ENCODE measurements around the gene TESMIN. TPM values are rescaled to one million over a fixed set of nuclear protein-coding genes. Genes with fewer than 3 reads are reported as not detected.

Gene TESMIN
- total RNA-seq, 2 donors from 2014 or later: 6.3 to 8.8 TPM

DNA sequence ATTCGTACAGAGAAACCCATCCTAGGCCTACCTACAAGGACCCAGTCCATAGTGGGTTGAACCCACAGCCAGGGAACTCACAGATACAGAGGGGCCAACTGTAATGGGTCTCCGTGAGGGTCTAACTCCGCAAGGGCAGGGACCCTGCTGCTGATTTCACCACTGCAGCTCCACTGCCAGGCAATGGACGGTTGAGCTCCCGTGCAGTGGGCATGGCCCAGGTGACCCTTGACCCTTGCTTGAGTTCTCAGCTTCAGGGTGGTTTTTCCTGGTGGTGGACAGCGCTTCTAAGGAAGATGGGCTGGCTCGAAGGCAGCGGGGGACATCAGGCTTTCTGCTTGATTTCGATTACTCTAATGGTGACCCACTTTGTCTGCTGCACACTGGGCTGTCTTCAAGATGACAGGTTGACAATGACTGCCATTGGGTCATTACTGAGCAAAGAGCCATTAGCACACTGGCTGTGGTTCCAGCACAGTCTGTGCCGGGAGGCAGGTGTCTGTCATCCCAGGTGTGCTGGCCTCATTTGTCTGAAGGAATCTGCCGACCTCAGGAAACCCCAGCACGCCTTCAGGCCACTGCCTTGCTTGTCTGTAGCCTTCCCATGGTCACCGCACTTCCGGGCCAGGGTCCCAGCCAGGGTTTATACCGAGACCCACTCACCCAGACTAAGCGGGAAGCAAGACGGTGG lies 70.6 kb downstream of the TESMIN start:
- no peak overlapping the region for H3K27ac Mint-ChIP-seq
- no peaks in the 10 kb centered on the region for H3K36me3 Mint-ChIP-seq
- ATAC-seq: no peak

DNA sequence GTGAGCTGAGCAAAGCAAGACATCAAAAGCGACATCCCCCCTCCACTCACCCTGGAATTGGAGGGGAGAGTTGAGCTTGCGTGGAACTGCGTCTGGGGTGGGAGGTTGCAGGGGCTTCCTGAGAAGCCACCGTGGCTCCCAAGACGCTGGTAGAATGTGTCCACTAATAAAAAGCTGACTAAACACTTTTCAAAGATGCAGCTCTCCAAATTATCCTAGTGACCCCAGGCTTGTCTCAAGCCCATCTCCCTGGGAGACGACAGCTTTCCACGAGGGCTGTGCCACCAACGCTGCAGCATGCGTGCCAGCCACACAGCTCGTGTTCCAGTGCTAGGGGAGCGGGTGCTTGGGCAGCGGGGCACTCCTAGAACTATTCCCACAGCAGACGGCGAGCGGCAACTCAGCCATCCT lies 73.3 kb downstream of the TESMIN start:
- H3K36me3 Mint-ChIP-seq: no peaks in the 10 kb centered on the region

More for the DNA sequence above, 70.6 kb downstream of the TESMIN start:
- no peak for DNase-seq (ENCODE audit: low spot score in 2 of 2)
- H3K9me3 Mint-ChIP-seq: no peaks in the 10 kb centered on the region

DNA sequence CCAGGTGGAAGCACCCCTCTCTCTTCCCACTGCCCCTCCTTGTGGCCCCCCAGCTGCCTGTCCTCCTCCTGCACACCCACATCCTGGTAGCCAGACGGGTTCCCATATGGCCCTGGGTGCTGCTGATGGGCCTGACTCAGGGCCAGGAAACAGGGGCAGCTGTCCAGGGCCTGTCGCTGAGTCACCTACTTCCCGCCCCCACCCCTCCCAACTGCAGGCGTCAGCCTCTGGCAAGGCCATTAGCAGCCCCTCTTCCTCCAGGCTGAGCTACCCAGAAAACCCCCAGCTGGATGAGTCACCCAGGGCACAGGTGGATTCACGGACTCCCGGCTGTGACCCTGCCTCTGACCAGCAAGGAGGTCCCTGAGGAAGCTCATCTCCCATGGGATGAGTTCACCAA lies 73.9 kb downstream of the TESMIN start:
- Mint-ChIP-seq H3K36me3 (no peaks in the 10 kb centered on the region), H3K27ac (no peak overlapping the region)
- no peak for ATAC-seq

More for the DNA sequence above, 73.3 kb downstream of the TESMIN start:
- no peak for ATAC-seq
- Mint-ChIP-seq H3K27ac (no peak overlapping the region), H3K9me3 (no peaks in the 10 kb centered on the region)
- DNase-seq (ENCODE audit: low spot score in 2 of 2): no peak

DNA sequence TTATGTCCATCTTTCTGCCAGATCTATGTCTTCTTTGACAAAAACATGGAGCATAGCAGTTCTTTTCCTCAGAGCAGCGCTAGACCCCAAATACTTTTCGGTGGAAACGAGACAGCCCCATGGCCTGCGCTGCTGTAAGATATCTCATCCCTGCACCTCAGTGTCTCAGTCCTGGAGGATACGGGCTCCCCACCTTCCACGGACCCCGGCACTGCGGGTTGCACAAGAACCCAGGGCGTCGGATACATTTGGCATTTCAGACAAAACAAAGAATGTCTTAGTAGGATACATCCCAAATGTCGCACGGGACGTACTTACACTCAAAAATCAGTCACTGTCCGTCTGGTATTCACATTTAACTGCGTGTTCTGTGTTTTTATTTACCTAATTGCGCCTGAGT lies 76.9 kb downstream of the TESMIN start:
- ATAC-seq (no peak), DNase-seq (ENCODE audit: low spot score in 2 of 2) (no peak)
- Mint-ChIP-seq H3K27ac (no peak overlapping the region), H3K9me3 (no peaks in the 10 kb centered on the region), H3K36me3 (no peaks in the 10 kb centered on the region)

More for the DNA sequence above, 73.9 kb downstream of the TESMIN start:
- no peak for DNase-seq (ENCODE audit: low spot score in 2 of 2)
- no peaks in the 10 kb centered on the region for H3K9me3 Mint-ChIP-seq

DNA sequence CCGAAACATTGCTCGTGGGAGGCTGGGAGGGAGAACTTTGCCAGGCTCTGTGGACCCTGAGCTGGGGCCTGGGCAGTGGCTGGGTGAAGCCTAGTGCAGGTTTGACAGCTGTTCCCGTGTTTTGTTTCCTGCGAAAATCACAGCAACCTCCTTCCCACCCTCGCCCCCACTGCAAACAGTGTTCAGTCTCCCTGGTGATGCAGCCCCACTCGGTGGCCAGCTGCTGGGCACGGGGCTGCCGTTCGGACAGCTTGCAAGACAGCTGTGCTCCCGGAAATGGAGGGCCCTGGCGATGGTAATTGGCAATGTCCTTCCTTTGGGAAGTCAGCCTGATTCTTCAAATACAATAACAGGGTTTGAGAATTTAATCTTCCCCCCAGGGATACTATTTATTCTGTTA lies 77.3 kb downstream of the TESMIN start:
- Mint-ChIP-seq H3K27ac (no peak overlapping the region), H3K36me3 (no peaks in the 10 kb centered on the region), H3K9me3 (no peaks in the 10 kb centered on the region)
- no peak for ATAC-seq
- DNase-seq (ENCODE audit: low spot score in 2 of 2): no peak

DNA sequence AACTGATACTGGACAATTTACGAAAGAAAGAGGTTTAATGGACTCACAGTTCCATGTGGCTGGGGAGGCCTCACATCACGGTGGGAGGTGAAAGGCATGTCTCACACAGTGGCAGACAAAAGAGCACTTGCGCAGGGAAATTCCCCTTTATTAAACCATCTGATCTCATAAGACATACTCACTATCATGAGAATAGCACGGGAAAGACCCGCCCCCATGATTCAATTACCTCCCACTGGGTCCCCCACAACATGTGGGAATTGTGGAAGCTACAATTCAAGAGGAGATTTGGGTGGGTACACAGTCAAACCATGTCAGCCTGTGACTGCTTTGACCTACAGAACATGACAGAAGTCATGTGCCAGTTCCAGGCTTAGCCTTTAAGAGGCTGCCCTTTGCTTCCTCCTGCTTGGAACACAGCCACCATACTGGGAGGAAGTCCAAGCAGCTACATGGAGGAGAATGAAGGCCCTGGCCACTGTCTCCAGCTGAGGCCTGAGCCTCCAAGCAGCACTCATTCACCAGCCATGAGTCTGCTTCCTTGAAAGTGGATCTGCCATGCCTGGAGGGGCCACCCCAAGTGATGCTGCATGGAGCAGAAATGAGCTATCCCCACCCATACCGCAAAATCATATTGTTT lies 77.9 kb downstream of the TESMIN start:
- DNase-seq (ENCODE audit: low spot score in 2 of 2) (no peak), ATAC-seq (no peak)
- Mint-ChIP-seq H3K9me3 (no peaks in the 10 kb centered on the region), H3K36me3 (no peaks in the 10 kb centered on the region), H3K27ac (no peak overlapping the region)

DNA sequence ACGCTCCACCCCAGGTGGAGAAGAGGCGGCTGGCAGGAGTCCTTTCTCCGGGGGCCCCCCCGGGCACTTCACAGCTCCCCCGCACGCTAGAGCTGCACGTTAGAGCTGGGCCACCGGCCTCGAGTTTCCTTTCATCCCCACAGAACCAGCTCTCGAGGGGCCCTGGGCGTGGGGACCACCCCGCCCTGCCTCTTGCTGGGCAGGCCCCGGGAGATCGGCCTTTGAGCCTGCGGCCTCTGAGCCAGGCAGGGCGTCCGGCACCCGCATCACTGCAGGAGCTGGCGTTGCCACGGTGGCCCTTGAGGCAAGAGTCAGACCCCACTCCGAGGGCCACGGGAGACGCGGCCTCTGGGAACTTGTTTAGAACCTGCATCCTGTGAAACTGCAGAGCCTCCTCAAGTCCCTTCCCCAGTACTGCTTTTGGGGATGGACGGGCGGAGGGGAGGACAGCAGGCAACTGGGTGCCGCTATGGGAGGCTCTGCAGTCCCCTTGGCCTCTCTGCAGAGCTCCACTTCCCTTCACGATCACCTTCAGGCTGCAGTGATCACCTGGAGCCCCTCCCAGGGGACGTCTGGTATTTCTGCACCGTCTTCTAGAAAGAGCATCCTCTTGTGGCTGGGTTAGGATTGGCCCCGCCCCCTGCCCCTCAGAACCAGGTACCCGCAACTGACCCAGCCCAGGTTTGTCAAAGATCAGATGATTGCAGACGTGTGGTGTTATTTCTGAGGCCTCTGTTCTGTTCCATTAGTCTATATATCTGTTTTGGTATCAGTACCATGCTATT lies 80.9 kb downstream of the TESMIN start:
- H3K36me3 Mint-ChIP-seq: no peaks in the 10 kb centered on the region
- DNase-seq (ENCODE audit: low spot score in 2 of 2) (no peak), ATAC-seq (no peak)
- H3K27ac Mint-ChIP-seq: no peak overlapping the region
- H3K9me3 Mint-ChIP-seq: no peaks in the 10 kb centered on the region

DNA sequence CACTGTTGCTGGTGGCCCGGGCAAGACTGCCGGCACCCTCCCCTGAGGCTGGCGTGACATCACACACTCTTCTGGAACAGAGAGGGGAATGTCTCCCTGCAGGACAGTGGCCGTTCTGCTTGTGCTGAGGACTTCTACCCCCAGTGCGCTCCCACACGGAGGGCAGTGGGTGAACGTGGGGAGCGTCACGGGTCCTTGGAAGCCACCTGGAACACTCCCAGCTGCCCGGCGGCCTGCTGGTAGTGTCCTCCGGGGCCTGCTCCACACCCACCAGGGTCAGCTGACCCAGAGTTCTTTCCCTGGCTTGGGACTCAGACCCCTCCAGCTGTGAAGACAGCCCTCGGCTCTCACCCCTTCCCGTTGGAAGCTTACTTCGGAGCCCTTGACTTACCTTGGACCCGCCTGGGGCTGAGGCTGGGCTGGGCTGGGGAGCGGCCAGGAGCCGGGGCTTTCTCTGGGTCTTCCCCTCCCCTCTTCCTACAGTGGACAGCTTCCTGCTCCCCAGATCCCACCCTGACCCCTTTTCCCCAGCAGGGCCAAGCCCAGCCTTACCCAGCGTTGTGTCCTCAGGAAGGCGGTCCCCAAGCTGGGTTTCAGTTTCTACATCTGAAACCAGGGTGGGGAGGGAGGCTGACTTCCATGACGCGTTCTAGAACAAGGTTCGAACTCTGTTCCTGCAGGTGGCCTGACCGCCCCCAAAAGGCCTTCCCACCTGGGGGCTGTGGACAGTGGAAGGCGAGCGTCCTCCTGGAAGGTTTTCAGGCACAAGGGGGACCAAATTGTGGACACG lies 81.8 kb downstream of the TESMIN start:
- Mint-ChIP-seq H3K9me3 (no peaks in the 10 kb centered on the region), H3K27ac (no peak overlapping the region), H3K36me3 (no peaks in the 10 kb centered on the region)
- no peak for ATAC-seq
- no peak for DNase-seq (ENCODE audit: low spot score in 2 of 2)

DNA sequence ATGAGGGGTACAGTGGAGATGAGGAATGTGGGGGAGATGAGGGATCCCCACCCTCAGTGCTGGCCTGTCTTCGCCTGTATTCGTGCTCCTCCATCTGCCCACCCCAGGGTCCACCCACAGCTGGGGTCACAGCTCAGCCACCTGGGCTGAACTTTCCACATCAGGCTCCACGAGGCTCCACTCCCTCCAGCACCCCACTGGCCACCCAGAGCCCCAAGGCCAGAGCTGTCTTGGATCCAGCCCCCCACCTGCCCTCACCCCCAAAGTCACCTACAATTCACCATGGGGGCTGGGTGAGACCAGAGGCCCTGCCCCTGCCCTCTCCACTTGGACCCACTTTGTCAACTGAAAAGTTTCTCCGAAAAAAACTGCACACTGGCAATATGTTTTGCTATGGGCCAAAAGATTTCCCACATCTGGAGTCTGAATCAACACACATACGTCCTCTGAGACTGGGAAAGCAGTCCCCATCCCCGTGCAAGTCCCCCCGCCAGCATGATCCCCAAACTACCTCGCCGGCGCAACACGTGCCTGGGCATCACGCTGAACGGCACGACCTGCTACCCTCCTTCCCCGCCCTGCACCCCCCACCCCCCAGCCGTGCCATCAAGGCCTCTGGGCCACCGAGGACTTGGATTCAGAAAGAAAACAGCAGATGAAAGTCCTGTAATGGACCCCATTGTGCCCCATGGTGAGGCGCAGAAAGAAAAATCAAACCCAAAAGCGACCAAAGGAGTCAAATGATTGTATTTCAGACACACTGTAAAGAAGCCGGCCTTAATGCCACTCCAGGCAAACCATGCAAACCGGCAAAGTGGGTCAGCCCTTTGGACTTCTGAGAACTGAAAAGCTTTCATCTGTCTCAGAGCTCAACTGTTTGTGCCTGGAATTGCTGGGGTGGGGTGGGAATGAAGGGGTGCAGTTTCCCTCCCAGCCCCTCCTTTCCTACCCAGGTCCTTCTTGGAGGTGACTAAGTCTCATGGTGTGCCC lies 83.5 kb downstream of the TESMIN start:
- Mint-ChIP-seq H3K9me3 (no peaks in the 10 kb centered on the region), H3K27ac (no peak overlapping the region), H3K36me3 (no peaks in the 10 kb centered on the region)
- ATAC-seq: no peak
- DNase-seq (ENCODE audit: low spot score in 2 of 2): no peak

DNA sequence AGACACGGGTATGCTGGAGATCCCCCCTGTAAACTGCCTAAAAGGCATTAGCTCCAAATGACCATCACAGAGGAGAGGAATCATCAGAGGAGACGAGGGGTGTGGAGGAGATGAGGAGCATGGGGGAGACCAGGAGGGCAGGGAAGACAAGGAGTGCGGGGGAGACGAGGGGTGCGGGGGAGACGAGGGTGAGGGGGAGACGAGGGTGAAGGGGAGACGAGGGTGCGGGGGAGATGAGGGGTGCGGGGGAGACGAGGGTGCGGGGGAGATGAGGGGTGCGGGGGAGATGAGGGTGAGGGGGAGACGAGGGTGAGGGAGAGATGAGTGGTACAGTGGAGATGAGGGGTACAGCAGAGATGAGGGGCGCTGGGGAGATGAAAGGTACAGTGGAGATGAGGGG lies 84.5 kb downstream of the TESMIN start:
- no peak for ATAC-seq
- no peak overlapping the region for H3K27ac Mint-ChIP-seq
- DNase-seq (ENCODE audit: low spot score in 2 of 2): no peak
- no peaks in the 10 kb centered on the region for H3K36me3 Mint-ChIP-seq
- H3K9me3 Mint-ChIP-seq: no peaks in the 10 kb centered on the region

DNA sequence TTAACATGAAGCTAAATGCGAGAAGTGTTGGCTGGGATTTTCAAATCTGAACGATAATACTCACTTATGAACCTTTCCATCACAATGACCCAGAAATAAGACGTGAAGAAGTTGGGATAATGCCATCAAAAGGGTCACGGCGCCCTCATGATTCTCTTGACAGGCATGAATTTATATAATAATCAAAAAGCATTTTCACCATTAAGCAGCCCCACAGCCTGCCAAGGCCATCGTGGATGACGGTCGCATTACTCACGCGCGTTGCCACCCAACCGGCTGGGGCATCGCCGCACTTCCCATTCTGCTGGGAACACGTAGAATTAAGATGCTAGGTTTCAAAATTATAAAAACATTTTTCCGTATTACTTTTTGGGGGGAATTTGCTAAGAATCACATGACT lies 85.9 kb downstream of the TESMIN start:
- ATAC-seq: no peak
- no peaks in the 10 kb centered on the region for H3K36me3 Mint-ChIP-seq
- no peaks in the 10 kb centered on the region for H3K9me3 Mint-ChIP-seq
- DNase-seq (ENCODE audit: low spot score in 2 of 2): no peak
- H3K27ac Mint-ChIP-seq: no peak overlapping the region

DNA sequence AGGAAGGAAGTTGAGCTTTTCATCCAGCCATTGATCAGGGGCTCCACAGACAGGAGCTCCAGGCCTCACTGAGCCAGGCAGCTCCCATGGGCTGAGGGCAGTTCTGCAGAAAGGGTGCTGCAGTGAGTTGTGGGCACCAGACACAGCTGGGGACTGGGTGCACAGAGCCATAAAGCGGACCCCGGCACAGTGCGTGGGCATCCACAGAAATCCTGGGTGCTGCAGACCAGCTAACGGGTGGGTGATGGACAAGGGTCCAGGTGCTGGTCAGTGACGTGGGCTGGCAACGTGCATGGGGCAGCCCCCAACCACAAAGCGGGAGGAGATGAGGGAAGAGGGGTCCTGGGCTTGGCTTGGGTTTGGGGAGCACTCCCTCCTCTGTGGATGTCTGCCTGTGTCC lies 86.4 kb downstream of the TESMIN start:
- ATAC-seq: no peak
- no peaks in the 10 kb centered on the region for H3K36me3 Mint-ChIP-seq
- DNase-seq (ENCODE audit: low spot score in 2 of 2): no peak
- no peaks in the 10 kb centered on the region for H3K9me3 Mint-ChIP-seq
- no peak overlapping the region for H3K27ac Mint-ChIP-seq

DNA sequence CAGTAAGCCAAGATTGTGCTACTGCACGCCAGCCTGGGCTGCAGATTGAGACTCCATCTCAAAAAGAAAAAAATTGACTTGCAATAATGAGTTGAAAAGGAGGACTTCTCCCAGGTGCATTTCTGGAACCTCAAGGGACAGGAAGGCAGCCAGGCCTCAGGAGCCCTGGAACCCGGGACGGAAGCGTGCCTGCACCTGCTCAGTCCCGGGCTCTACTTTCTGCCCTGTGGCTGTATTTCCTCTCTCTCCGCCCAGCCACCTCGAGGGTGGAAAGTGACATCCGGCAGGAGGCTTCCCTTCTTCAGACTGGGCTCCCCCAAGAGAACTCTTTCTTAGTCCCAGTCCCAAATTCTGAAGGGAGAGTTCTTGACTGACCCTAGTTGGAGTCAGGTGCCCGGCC lies 87.2 kb downstream of the TESMIN start:
- Mint-ChIP-seq H3K27ac (no peak overlapping the region), H3K9me3 (no peaks in the 10 kb centered on the region)
- no peak for ATAC-seq

DNA sequence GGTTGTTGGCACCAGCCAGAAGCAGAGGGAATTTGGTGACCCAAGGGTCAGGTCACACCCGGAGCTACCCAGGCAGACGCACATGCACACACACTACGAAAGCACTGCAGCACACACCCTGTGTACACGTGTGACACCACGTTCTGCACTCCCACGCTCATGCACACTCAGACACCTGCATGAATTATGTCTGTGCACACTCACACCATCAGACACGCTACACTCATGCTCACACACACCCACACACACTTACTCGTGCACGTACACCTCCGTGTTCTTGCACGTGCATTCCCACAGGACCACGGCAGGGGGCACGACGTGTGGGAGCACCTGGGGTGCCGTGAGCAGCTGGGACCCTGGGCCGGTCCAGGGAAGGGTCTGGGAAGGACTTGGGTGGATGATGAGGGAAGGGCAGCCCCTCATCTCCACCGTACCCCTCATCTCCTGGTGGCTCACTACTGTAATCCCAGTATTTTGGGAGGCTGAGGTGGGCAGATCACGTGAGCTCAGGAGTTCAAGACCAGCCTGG lies 87.8 kb downstream of the TESMIN start:
- ATAC-seq (no peak), DNase-seq (ENCODE audit: low spot score in 2 of 2) (no peak)

More for the DNA sequence above, 87.2 kb downstream of the TESMIN start:
- DNase-seq (ENCODE audit: low spot score in 2 of 2): no peak
- no peaks in the 10 kb centered on the region for H3K36me3 Mint-ChIP-seq

DNA sequence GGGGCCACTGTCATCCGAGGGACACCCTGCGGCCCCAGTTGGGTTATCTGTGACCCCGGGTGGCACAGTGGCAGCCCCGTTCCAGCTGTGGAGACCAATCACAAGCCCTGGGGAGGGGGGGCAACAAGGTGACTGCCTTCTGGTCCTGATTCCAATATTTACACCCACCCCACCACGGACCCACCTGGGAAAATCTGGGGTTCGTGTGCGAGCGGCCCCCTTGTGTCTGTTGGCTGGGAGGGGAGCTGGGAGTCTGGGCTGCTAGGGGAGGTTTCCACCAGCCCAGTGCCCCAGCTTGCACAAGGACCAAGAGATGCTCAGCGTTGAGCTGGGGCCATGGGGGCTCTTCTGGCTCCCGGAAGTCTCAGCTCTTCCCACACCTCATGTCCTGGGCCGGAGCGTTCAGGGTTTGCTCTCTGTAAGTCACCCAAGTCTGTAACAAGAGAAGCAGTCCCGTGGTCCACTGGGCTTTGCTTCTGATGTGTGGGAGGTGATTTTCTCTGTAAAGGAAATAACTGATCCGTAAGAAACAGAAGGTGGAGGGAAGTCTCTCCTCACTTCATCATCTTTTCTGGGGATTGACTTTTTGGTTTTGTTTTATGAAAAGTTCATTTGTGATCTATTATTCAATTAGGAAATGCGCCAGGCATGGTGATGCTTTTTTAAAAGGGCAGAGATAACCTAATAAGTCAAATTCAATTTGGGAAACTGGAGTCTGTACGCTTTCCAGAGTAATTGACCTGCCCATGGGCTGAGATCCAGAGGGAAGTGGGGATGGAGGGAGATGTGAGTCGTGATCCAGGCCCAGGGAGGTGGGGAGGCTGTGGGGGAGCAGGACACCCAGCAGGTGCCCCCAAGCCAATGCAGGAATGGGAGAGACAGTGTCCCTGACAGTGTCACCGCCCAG lies 89.4 kb downstream of the TESMIN start:
- ATAC-seq: no peak
- Mint-ChIP-seq H3K36me3 (no peaks in the 10 kb centered on the region), H3K27ac (no peak overlapping the region), H3K9me3 (no peaks in the 10 kb centered on the region)
- DNase-seq (ENCODE audit: low spot score in 2 of 2): no peak

More for the DNA sequence above, 87.8 kb downstream of the TESMIN start:
- no peaks in the 10 kb centered on the region for H3K9me3 Mint-ChIP-seq
- no peaks in the 10 kb centered on the region for H3K36me3 Mint-ChIP-seq
- H3K27ac Mint-ChIP-seq: no peak overlapping the region

Data from activated naive CD4-positive, alpha-beta T cell treated with anti-CD3 and anti-CD28 coated beads, Interleukin-2, amount 50 U/mL, for 72 hours (primary cell).